ENCODE results near the gene ZNF747.

ZNF747 gene

DNA sequence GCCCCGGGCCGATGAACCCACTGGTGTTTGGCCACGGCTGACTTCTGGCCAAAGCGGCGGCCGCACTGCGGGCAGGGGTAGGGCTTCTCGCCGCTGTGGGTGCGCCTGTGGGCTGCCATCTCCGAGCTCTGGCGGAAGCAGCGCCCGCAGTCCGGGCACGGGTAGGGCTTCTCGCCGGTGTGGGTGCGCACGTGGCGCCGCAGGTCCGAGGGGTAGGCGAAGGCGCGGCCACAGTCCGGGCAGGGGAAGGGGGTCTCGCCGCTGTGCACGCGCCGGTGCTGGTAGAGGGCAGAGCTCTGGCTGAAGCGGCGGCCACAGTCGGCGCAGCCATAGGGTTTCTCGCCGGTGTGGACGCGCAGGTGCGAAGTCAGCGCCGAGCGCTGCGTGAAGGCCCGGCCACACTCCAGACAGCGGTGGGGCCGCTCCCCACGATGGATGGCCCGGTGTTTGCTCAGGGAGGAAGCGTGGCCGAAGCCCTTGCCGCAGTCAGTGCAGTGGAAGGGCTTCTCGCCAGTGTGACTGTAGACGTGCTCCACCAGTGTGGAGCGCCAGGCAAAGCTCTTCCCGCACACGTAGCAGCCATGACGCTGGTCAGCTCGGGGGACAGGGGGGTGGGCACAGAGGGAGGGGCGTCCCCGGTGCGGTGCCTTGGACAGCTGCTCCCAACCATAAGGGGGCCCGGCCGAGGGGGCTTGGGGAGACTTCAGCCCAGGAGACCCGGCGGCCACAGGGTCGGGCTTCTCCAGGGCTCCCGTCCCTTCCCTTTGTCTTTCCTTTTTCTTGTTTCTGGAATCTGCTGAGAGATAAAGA, 20.9 kb upstream of the ZNF747 start:
- TF ChIP-seq CTCF (IDR thresholded peaks at IDR 0.05): no peak

- TF ChIP-seq CTCF (IDR thresholded peaks at IDR 0.05): no peak
Observed at GRCh38 chr16:30554557-30555314, 20.1 kb upstream of the ZNF747 start.

- no peak for TF ChIP-seq CTCF (IDR thresholded peaks at IDR 0.05)
Observed at GRCh38 chr16:30553393-30553899, 18.8 kb upstream of the ZNF747 start.

- no peak for TF ChIP-seq CTCF (IDR thresholded peaks at IDR 0.05)
Observed at GRCh38 chr16:30552956-30553355, 18.3 kb upstream of the ZNF747 start.

DNA sequence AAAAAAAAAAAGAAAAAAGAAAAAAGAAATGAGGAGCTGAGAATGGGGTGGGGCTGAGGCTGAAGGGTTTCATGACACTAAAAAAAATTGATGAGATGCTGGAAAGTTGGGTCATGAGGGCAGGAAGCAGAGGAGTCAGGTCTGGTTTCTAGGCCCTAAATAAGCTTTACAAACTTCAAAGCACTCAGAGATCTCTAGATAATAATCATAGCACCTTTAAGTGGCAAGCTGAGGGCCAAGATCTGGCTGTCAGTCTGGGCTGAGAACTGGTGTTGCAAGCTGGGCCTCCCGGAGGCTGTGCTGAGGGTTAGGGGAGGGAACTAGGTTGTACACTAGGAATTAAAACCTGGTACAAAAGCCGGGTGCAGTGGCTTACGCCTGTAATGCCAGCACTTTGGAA, 17.1 kb upstream of the ZNF747 start:
- TF ChIP-seq CTCF (IDR thresholded peaks at IDR 0.05): no peak

- TF ChIP-seq CTCF (IDR thresholded peaks at IDR 0.05): no peak
Observed at GRCh38 chr16:30548416-30549253, 14.0 kb upstream of the ZNF747 start.

DNA sequence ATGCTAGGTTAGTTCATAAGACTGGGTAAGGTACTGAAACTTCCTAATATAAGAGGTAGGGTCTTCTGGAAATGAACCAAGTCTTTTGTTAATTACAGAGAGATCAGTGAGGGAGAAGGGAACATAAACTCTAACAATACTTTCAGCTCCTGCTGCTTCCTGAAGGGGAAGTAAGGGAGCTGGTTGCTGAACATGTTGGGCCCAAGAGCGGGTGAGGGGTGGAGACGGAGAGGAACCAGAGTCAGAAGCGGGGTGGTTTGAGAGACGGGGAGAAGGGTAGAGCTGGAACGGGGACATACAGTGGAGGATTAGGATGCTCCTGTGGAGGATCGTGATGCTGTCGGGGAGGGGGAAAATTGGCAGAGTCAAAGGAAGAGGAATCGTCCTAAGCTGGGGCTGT, 11.5 kb upstream of the ZNF747 start:
- no peak for TF ChIP-seq CTCF (IDR thresholded peaks at IDR 0.05)

Measured in LNCAP (cell line).